Measurements from ENCODE around the gene NR1D2.
"Not testable (repeated sequence)": the region's sequence is repeated elsewhere in the genome, so short reads cannot be mapped to it uniquely, and the experiment has no call there.

Gene NR1D2

GRCh38 chr3:23918331-23918730 lies 26.8 kb upstream of the NR1D2 start:
- ATAC-seq (replicated peaks); H3K9me3 Mint-ChIP-seq; DNase-seq; H3K27me3 Mint-ChIP-seq: not testable (repeated sequence)
- Mint-ChIP-seq H3K4me1 (ENCODE audit: low read depth in 2 of 2) (peaks cover 35 to 44% of the 10 kb centered on the region in 2 donors), H3K4me3 (peak overlapping the region; percentile 98 to 99), H3K27ac (peak overlapping the region; percentile 98), H3K36me3 (ENCODE audit: insufficient read depth) (peaks cover 54% of the 10 kb centered on the region)

GRCh38 chr3:23919628-23920027 lies 25.5 kb upstream of the NR1D2 start:
- ATAC-seq (replicated peaks), result no peak
- H3K4me3 Mint-ChIP-seq, result peak overlapping the region in 1 of 2 donors; percentile 98
- H3K36me3 Mint-ChIP-seq (ENCODE audit: insufficient read depth), result peaks cover 57% of the 10 kb centered on the region
- DNase-seq, result no peak
- H3K9me3 Mint-ChIP-seq, result no peaks in the 10 kb centered on the region
- H3K27me3 Mint-ChIP-seq, result no peaks in the 10 kb centered on the region
- peak overlapping the region; percentile 98 for H3K27ac Mint-ChIP-seq
- H3K4me1 Mint-ChIP-seq (ENCODE audit: low read depth in 2 of 2), result peaks cover 35 to 44% of the 10 kb centered on the region in 2 donors

- Mint-ChIP-seq H3K4me3 (peak overlapping the region in 1 of 2 donors; percentile 10), H3K27me3 (no peaks in the 10 kb centered on the region), H3K9me3 (no peaks in the 10 kb centered on the region), H3K4me1 (ENCODE audit: low read depth in 2 of 2) (peaks cover 32 to 40% of the 10 kb centered on the region in 2 donors), H3K27ac (peak overlapping the region; percentile 98), H3K36me3 (ENCODE audit: insufficient read depth) (peaks cover 59% of the 10 kb centered on the region)
- ATAC-seq (replicated peaks) (no peak), DNase-seq (no peak)
These were observed 24.9 kb upstream of the NR1D2 start for GRCh38 chr3:23920151-23920655.

GRCh38 chr3:23921052-23921511 lies 24.0 kb upstream of the NR1D2 start:
- ATAC-seq (replicated peaks) (no peak), DNase-seq (no peak)
- Mint-ChIP-seq H3K9me3 (no peaks in the 10 kb centered on the region), H3K27me3 (no peaks in the 10 kb centered on the region), H3K4me1 (ENCODE audit: low read depth in 2 of 2) (peaks cover 26 to 33% of the 10 kb centered on the region in 2 donors), H3K27ac (peak overlapping the region; percentile 54 to 98), H3K36me3 (ENCODE audit: insufficient read depth) (peaks cover 61% of the 10 kb centered on the region), H3K4me3 (no peak overlapping the region)

GRCh38 chr3:23923786-23924185 lies 21.3 kb upstream of the NR1D2 start:
- H3K27ac Mint-ChIP-seq, result no peak overlapping the region

GRCh38 chr3:23926246-23926645 lies 18.8 kb upstream of the NR1D2 start:
- H3K9me3 Mint-ChIP-seq, result no peaks in the 10 kb centered on the region
- ATAC-seq (replicated peaks) (no peak), DNase-seq (no peak)
- no peaks in the 10 kb centered on the region for H3K4me1 Mint-ChIP-seq (ENCODE audit: low read depth in 2 of 2)
- peaks cover 13% of the 10 kb centered on the region for H3K36me3 Mint-ChIP-seq (ENCODE audit: insufficient read depth)
- no peaks in the 10 kb centered on the region for H3K27me3 Mint-ChIP-seq
- no peak overlapping the region for H3K27ac Mint-ChIP-seq
- no peak overlapping the region for H3K4me3 Mint-ChIP-seq

More at GRCh38 chr3:23923786-23924185, 21.3 kb upstream of the NR1D2 start:
- Mint-ChIP-seq H3K4me3 (no peak overlapping the region), H3K4me1 (ENCODE audit: low read depth in 2 of 2) (peaks cover 8 to 16% of the 10 kb centered on the region in 2 donors), H3K36me3 (ENCODE audit: insufficient read depth) (peaks cover 35% of the 10 kb centered on the region), H3K27me3 (no peaks in the 10 kb centered on the region), H3K9me3 (no peaks in the 10 kb centered on the region)
- no peak for ATAC-seq (replicated peaks)
- no peak for DNase-seq

- Mint-ChIP-seq H3K9me3 (no peaks in the 10 kb centered on the region), H3K36me3 (ENCODE audit: insufficient read depth) (peaks cover 10% of the 10 kb centered on the region), H3K4me3 (no peak overlapping the region), H3K27me3 (no peaks in the 10 kb centered on the region), H3K4me1 (ENCODE audit: low read depth in 2 of 2) (no peaks in the 10 kb centered on the region), H3K27ac (no peak overlapping the region)
- no peak for ATAC-seq (replicated peaks)
- DNase-seq, result no peak
These were observed 18.4 kb upstream of the NR1D2 start for GRCh38 chr3:23926736-23927135.

GRCh38 chr3:23928524-23928923 lies 16.6 kb upstream of the NR1D2 start:
- no peaks in the 10 kb centered on the region for H3K9me3 Mint-ChIP-seq
- no peaks in the 10 kb centered on the region for H3K27me3 Mint-ChIP-seq
- no peak overlapping the region for H3K4me3 Mint-ChIP-seq
- H3K27ac Mint-ChIP-seq, result no peak overlapping the region
- DNase-seq (no peak), ATAC-seq (replicated peaks) (no peak)
- H3K4me1 Mint-ChIP-seq (ENCODE audit: low read depth in 2 of 2), result no peaks in the 10 kb centered on the region
- H3K36me3 Mint-ChIP-seq (ENCODE audit: insufficient read depth), result peaks cover 10% of the 10 kb centered on the region

GRCh38 chr3:23931597-23931996 lies 13.5 kb upstream of the NR1D2 start:
- H3K36me3 Mint-ChIP-seq (ENCODE audit: insufficient read depth), result peaks cover 2% of the 10 kb centered on the region
- no peak overlapping the region for H3K4me3 Mint-ChIP-seq

GRCh38 chr3:23932571-23932970 lies 12.5 kb upstream of the NR1D2 start:
- H3K4me1 Mint-ChIP-seq (ENCODE audit: low read depth in 2 of 2), result no peaks in the 10 kb centered on the region
- ATAC-seq (replicated peaks) (no peak), DNase-seq (no peak)
- peaks cover 4 to 9% of the 10 kb centered on the region in 2 donors for H3K27me3 Mint-ChIP-seq
- no peak overlapping the region for H3K4me3 Mint-ChIP-seq
- H3K27ac Mint-ChIP-seq, result no peak overlapping the region
- H3K36me3 Mint-ChIP-seq (ENCODE audit: insufficient read depth), result peaks cover 2% of the 10 kb centered on the region
- H3K9me3 Mint-ChIP-seq, result no peaks in the 10 kb centered on the region

More at GRCh38 chr3:23931597-23931996, 13.5 kb upstream of the NR1D2 start:
- Mint-ChIP-seq H3K4me1 (ENCODE audit: low read depth in 2 of 2) (no peaks in the 10 kb centered on the region), H3K27ac (no peak overlapping the region), H3K27me3 (peaks cover 3 to 4% of the 10 kb centered on the region in 2 donors), H3K9me3 (no peaks in the 10 kb centered on the region)
- DNase-seq (no peak), ATAC-seq (replicated peaks) (no peak)

GRCh38 chr3:23934253-23934652 lies 10.8 kb upstream of the NR1D2 start:
- no peak overlapping the region for H3K27ac Mint-ChIP-seq
- no peaks in the 10 kb centered on the region for H3K9me3 Mint-ChIP-seq
- H3K27me3 Mint-ChIP-seq, result peaks cover 4 to 9% of the 10 kb centered on the region in 2 donors
- ATAC-seq (replicated peaks) (no peak), DNase-seq (no peak)
- H3K4me3 Mint-ChIP-seq, result no peak overlapping the region
- no peaks in the 10 kb centered on the region for H3K4me1 Mint-ChIP-seq (ENCODE audit: low read depth in 2 of 2)
- peaks cover 5% of the 10 kb centered on the region for H3K36me3 Mint-ChIP-seq (ENCODE audit: insufficient read depth)

GRCh38 chr3:23937296-23937695 lies 7.8 kb upstream of the NR1D2 start:
- Mint-ChIP-seq H3K27ac (no peak overlapping the region), H3K9me3 (no peaks in the 10 kb centered on the region), H3K4me3 (no peak overlapping the region), H3K27me3 (peaks cover 4 to 9% of the 10 kb centered on the region in 2 donors), H3K36me3 (ENCODE audit: insufficient read depth) (peaks cover 3% of the 10 kb centered on the region), H3K4me1 (ENCODE audit: low read depth in 2 of 2) (no peaks in the 10 kb centered on the region)
- ATAC-seq (replicated peaks) (no peak), DNase-seq (no peak)

GRCh38 chr3:23938688-23939087 lies 6.4 kb upstream of the NR1D2 start:
- Mint-ChIP-seq H3K9me3 (no peaks in the 10 kb centered on the region), H3K36me3 (ENCODE audit: insufficient read depth) (peaks cover 5% of the 10 kb centered on the region), H3K4me1 (ENCODE audit: low read depth in 2 of 2) (no peaks in the 10 kb centered on the region), H3K27me3 (peaks cover 4 to 9% of the 10 kb centered on the region in 2 donors), H3K27ac (no peak overlapping the region), H3K4me3 (no peak overlapping the region)
- no peak for ATAC-seq (replicated peaks)
- DNase-seq, result no peak

GRCh38 chr3:23940775-23941174 lies 4.3 kb upstream of the NR1D2 start:
- Mint-ChIP-seq H3K9me3 (no peaks in the 10 kb centered on the region), H3K4me3 (no peak overlapping the region), H3K4me1 (ENCODE audit: low read depth in 2 of 2) (peaks cover 4% of the 10 kb centered on the region in 2 donors), H3K36me3 (ENCODE audit: insufficient read depth) (peaks cover 25% of the 10 kb centered on the region), H3K27ac (no peak overlapping the region), H3K27me3 (peaks cover 0 to 9% of the 10 kb centered on the region in 2 donors)
- DNase-seq (no peak), ATAC-seq (replicated peaks) (no peak)

Data from effector memory CD8-positive, alpha-beta T cell (primary cell).